ENCODE results near the gene TNFRSF9.
"Not testable (repeated sequence)": the region's sequence is repeated elsewhere in the genome, so short reads cannot be mapped to it uniquely, and the experiment has no call there.

Gene TNFRSF9

GRCh38 chr1:7940745-7941436 is at the start of gene TNFRSF9:
Gene TNFRSF9 (minus strand): TSS chr1:7940839. CDS start chr1:7939994, 845 bp downstream.
- peak in 1 of 2 donors; percentile 25 for DNase-seq

GRCh38 chr1:7989762-7990428 is 49.3 kb upstream of the TNFRSF9 start:
- no peak for DNase-seq

- no peak for DNase-seq
These were observed 47.9 kb upstream of the TNFRSF9 start for GRCh38 chr1:7988576-7988975.

GRCh38 chr1:7987528-7987927 is 46.9 kb upstream of the TNFRSF9 start:
- no peak for DNase-seq

- no peak for DNase-seq
These were observed 45.4 kb upstream of the TNFRSF9 start for GRCh38 chr1:7985851-7986612.

- no peak for DNase-seq
These were observed 44.2 kb upstream of the TNFRSF9 start for GRCh38 chr1:7984811-7985210.

GRCh38 chr1:7983086-7983778 is 42.6 kb upstream of the TNFRSF9 start:
- no peak for DNase-seq

- DNase-seq: no peak
These were observed 40.3 kb upstream of the TNFRSF9 start for GRCh38 chr1:7980984-7981383.

- DNase-seq: peak in 1 of 2 donors; percentile 18
These were observed 34.7 kb upstream of the TNFRSF9 start for GRCh38 chr1:7975212-7975865.

- no peak for DNase-seq
These were observed 32.4 kb upstream of the TNFRSF9 start for GRCh38 chr1:7973086-7973485.

- DNase-seq: no peak
These were observed 31.6 kb upstream of the TNFRSF9 start for GRCh38 chr1:7972285-7972684.

- DNase-seq: no peak
These were observed 30.4 kb upstream of the TNFRSF9 start for GRCh38 chr1:7971024-7971423.

GRCh38 chr1:7970246-7970645 is 29.6 kb upstream of the TNFRSF9 start:
- DNase-seq: peak in 1 of 2 donors; percentile 1

GRCh38 chr1:7967651-7968050 is 27.0 kb upstream of the TNFRSF9 start:
- DNase-seq: no peak

- DNase-seq: no peak
These were observed 26.6 kb upstream of the TNFRSF9 start for GRCh38 chr1:7967196-7967595.

- DNase-seq: no peak
These were observed 23.8 kb upstream of the TNFRSF9 start for GRCh38 chr1:7964476-7964875.

- DNase-seq: not testable (repeated sequence)
These were observed 23.2 kb upstream of the TNFRSF9 start for GRCh38 chr1:7963841-7964240.

- DNase-seq: not testable (repeated sequence)
These were observed 22.7 kb upstream of the TNFRSF9 start for GRCh38 chr1:7963378-7963730.

- no peak for DNase-seq
These were observed 22.2 kb upstream of the TNFRSF9 start for GRCh38 chr1:7962636-7963377.

- peak in 1 of 2 donors; percentile 27 for DNase-seq
These were observed 21.3 kb upstream of the TNFRSF9 start for GRCh38 chr1:7962014-7962335.

- peak; percentile 97 to 99 for DNase-seq
These were observed 20.8 kb upstream of the TNFRSF9 start, which contains the start of gene PARK7 for GRCh38 chr1:7961216-7962013. Gene PARK7 (plus strand): TSS chr1:7961711. CDS start chr1:7962786, 1,075 bp downstream.

All from bone marrow (tissue), 2 donors.